Neural progenitor cell (in vitro differentiated cells): ENCODE data around the gene C1QTNF1. TPM values are rescaled to one million over a fixed set of nuclear protein-coding genes. Genes with fewer than 3 reads are reported as not detected.
A peak's percentile ranks its signal among the peaks of the same experiment; 100 is the strongest.

ENCODE experiments used
- DNase-seq: peaks from one replicate; pipeline ENCODE4 v3.0.0-alpha.2; 2016; ENCODE audit warnings: low spot score
- H2AFZ ChIP-seq: fragments of 200-600 bp; sonication (generic); replicated peaks from 2 replicates; pipeline ENCODE4 v1.6.1; 2016; ENCODE audit warnings: antibody characterized with exemption
- H3F3A ChIP-seq: fragments of 200-600 bp; sonication (generic); 2 replicates; pipeline ENCODE4 v1.6.1; 2016; ENCODE audit warnings: antibody characterized with exemption, low read depth
- H3K27ac ChIP-seq: fragments of 200-600 bp; sonication (generic); 2 replicates; pipeline ENCODE4 v1.5.1; 2016; ENCODE audit warnings: mild to moderate bottlenecking
- H3K27me3 ChIP-seq: fragments of 200-600 bp; sonication (generic); 2 replicates; pipeline ENCODE4 v1.6.1; 2016; ENCODE audit warnings: mild to moderate bottlenecking, moderate library complexity
- H3K36me3 ChIP-seq: fragments of 200-600 bp; sonication (generic); 2 replicates; pipeline ENCODE4 v1.5.1; 2016
- H3K4me1 ChIP-seq: fragments of 200-600 bp; sonication (generic); 2 replicates; pipeline ENCODE4 v1.6.1; 2016; ENCODE audit warnings: mixed run types
- H3K4me2 ChIP-seq: fragments of 200-600 bp; sonication (generic); 2 replicates; pipeline ENCODE4 v1.6.1; 2016
- H3K4me3 ChIP-seq: fragments of 200-600 bp; sonication (generic); 2 replicates; pipeline ENCODE4 v1.5.1; 2016
- H3K79me2 ChIP-seq: fragments of 200-600 bp; sonication (generic); 2 replicates; pipeline ENCODE4 v1.6.1; 2016; ENCODE audit warnings: low read depth
- H3K9ac ChIP-seq: fragments of 200-600 bp; sonication (generic); 2 replicates; pipeline ENCODE4 v1.6.1; 2016
- H3K9me3 ChIP-seq: fragments of 200-600 bp; sonication (generic); 2 replicates; pipeline ENCODE4 v1.5.1; 2016; ENCODE audit warnings: low read depth
- H4K20me1 ChIP-seq: fragments of 200-600 bp; sonication (generic); 2 replicates; pipeline ENCODE4 v1.6.1; 2016; ENCODE audit warnings: low read depth
- H3K27ac Mint-ChIP-seq: 3 replicates; pipeline ENCODE4 v1.8.0; 2021; ENCODE audit warnings: mixed read lengths
- H3K27me3 Mint-ChIP-seq: 2 replicates; pipeline ENCODE4 v1.8.0; 2022; ENCODE audit warnings: low read depth, mild to moderate bottlenecking, inconsistent platforms, moderate library complexity, mixed read lengths; ENCODE audit not compliant: insufficient read depth
- H3K36me3 Mint-ChIP-seq: 3 replicates; pipeline ENCODE4 v1.8.0; 2021; ENCODE audit warnings: mixed read lengths
- H3K4me1 Mint-ChIP-seq: 3 replicates; pipeline ENCODE4 v1.8.0; 2021; ENCODE audit warnings: mixed read lengths
- H3K4me3 Mint-ChIP-seq: 3 replicates; pipeline ENCODE4 v1.8.0; 2021; ENCODE audit warnings: mild to moderate bottlenecking, moderate library complexity, mixed read lengths
- H3K9me3 Mint-ChIP-seq: 3 replicates; pipeline ENCODE4 v1.8.0; 2020; ENCODE audit warnings: mixed read lengths
- EZH2 ChIP-seq: fragments of 200-600 bp; sonication (generic); IDR thresholded peaks from 2 replicates; pipeline ENCODE4 v1.6.1; 2017; ENCODE audit warnings: antibody characterized with exemption, mild to moderate bottlenecking, moderate library complexity
- EZH2phosphoT487 ChIP-seq: fragments of 200-600 bp; sonication (generic); IDR thresholded peaks from 2 replicates; pipeline ENCODE4 v1.6.1; 2017; ENCODE audit warnings: antibody characterized with exemption
- total RNA-seq: library from RNA; depleted of rRNA; stranded (reverse); fragments of >200 nt; gene quantifications from 2 replicates; pipeline ENCODE4 v1.2.3, GENCODE V29; 2015; ENCODE audit warnings: low replicate concordance
- TF ChIP-seq, protein P1 (sequence below): fragments of 200-600 bp; sonication (generic); IDR thresholded peaks from 2 replicates; pipeline ENCODE4 v1.5.1; 2017; ENCODE audit warnings: antibody characterized with exemption, mild to moderate bottlenecking

The C1QTNF1 gene
- total RNA-seq, 1 donor from 2014 or later = 1.4 TPM

GRCh38 chr17:78980624-78980972 is 43.4 kb upstream of the C1QTNF1 start:
- Mint-ChIP-seq H3K4me3 (no peak overlapping the region), H3K36me3 (no peaks in the 10 kb centered on the region), H3K27ac (no peak overlapping the region), H3K27me3 (no peaks in the 10 kb centered on the region), H3K4me1 (peaks cover 17% of the 10 kb centered on the region), H3K9me3 (no peaks in the 10 kb centered on the region)
- Histone ChIP-seq H3K27me3 (no peaks in the 10 kb centered on the region), H3K4me1 (peaks cover 24% of the 10 kb centered on the region), H3K9ac (no peak overlapping the region), H3K27ac (peak overlapping the region; percentile 27), H3K79me2 (peaks cover 13% of the 10 kb centered on the region), H4K20me1 (no peaks in the 10 kb centered on the region), H3K36me3 (no peaks in the 10 kb centered on the region), H3K4me2 (no peak overlapping the region), H3F3A (peaks cover 23% of the 10 kb centered on the region), H3K9me3 (no peaks in the 10 kb centered on the region), H3K4me3 (no peak overlapping the region), H2AFZ (no peak overlapping the region)
- TF ChIP-seq EZH2phosphoT487 = no peak
- TF ChIP-seq, protein P1, sequence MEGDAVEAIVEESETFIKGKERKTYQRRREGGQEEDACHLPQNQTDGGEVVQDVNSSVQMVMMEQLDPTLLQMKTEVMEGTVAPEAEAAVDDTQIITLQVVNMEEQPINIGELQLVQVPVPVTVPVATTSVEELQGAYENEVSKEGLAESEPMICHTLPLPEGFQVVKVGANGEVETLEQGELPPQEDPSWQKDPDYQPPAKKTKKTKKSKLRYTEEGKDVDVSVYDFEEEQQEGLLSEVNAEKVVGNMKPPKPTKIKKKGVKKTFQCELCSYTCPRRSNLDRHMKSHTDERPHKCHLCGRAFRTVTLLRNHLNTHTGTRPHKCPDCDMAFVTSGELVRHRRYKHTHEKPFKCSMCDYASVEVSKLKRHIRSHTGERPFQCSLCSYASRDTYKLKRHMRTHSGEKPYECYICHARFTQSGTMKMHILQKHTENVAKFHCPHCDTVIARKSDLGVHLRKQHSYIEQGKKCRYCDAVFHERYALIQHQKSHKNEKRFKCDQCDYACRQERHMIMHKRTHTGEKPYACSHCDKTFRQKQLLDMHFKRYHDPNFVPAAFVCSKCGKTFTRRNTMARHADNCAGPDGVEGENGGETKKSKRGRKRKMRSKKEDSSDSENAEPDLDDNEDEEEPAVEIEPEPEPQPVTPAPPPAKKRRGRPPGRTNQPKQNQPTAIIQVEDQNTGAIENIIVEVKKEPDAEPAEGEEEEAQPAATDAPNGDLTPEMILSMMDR = no peak
- TF ChIP-seq EZH2 = no peak
- DNase-seq = no peak

DNA sequence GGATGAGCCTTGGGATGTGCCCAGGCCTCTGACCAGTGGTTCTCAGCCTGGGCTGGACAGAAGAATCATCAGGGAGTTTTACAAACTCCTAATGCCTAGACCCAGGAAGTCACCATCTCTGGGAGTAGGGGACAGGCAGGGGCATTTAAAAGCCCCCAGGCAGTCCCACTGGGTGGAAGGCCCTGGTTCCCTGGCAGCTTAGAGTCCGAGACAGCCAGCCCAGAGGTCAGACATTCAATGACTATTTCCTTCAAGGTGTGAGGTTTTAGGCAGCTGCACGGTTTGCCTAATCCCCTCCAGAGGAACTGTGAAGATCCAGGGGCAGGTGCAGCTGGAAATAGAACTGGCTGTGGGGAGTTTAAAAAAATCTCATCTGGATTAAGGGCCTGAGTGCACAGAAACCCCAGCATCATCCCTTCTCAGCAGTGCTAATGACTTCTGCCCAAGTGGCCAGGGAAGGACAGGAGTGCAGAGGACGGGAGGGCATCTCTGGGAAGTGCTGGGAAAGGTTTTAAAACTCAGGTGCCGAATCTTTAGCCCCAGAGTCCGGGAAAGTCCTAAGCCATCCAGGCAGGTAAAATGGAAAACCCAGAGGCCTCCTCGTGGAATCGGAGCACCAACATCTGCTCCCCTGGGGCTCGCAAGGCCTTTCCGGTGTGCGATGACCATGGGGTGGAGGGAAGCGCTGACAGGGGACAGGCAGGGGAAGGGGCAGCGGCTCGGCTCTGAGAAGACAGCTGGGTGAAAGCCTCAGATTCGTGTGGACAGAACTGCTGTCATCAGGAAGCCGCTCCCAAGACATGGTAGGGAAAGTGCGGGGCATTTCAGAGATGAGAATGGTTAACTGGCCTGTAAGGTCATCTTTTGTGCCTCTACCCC is 42.7 kb upstream of the C1QTNF1 start:
- Histone ChIP-seq H3K79me2 (peaks cover 13% of the 10 kb centered on the region), H2AFZ (no peak overlapping the region), H3K4me1 (peaks cover 24% of the 10 kb centered on the region), H3K36me3 (no peaks in the 10 kb centered on the region), H3K4me3 (no peak overlapping the region), H3K9me3 (no peaks in the 10 kb centered on the region), H3K9ac (no peak overlapping the region), H3F3A (peaks cover 23% of the 10 kb centered on the region), H3K27ac (peak overlapping the region; percentile 27), H3K27me3 (peaks cover under 1% of the 10 kb centered on the region), H3K4me2 (no peak overlapping the region), H4K20me1 (no peaks in the 10 kb centered on the region)
- H3K27ac Mint-ChIP-seq = peak overlapping the region; percentile 60
- H3K9me3 Mint-ChIP-seq = no peaks in the 10 kb centered on the region
- peak; percentile 42 for DNase-seq
- H3K4me1 Mint-ChIP-seq = peaks cover 22% of the 10 kb centered on the region
- H3K36me3 Mint-ChIP-seq = no peaks in the 10 kb centered on the region
- H3K4me3 Mint-ChIP-seq = no peak overlapping the region
- TF ChIP-seq, protein P1 = no peak
- H3K27me3 Mint-ChIP-seq = no peaks in the 10 kb centered on the region

DNA sequence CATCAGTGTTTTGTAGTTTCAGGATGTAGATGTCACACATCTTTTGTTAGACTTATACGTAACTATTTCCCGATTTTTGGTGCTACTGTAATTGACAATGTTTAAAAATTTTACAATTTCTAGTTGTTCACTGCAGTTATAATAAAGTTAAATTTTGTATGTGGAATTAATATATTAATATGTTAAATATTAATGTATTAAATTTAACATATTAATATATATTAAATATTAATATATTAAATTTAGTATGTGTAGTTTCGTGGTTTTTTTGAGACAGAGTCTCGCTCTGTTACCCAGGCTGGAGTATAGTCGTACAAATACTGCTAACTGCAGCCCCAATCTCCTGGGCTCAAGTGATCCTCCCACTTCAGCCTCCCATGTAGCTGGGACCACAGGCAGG is 38.6 kb upstream of the C1QTNF1 start:
- Histone ChIP-seq H3K9me3 (no peaks in the 10 kb centered on the region), H3K79me2 (no peaks in the 10 kb centered on the region), H3K9ac (no peak overlapping the region), H3K27me3 (peaks cover 8% of the 10 kb centered on the region), H3K27ac (no peak overlapping the region), H3F3A (peaks cover 21% of the 10 kb centered on the region), H3K4me3 (no peak overlapping the region), H3K4me2 (no peak overlapping the region), H2AFZ (no peak overlapping the region), H3K36me3 (no peaks in the 10 kb centered on the region), H4K20me1 (no peaks in the 10 kb centered on the region), H3K4me1 (peaks cover 14% of the 10 kb centered on the region)
- Mint-ChIP-seq H3K27ac (no peak overlapping the region), H3K36me3 (peaks cover 8% of the 10 kb centered on the region), H3K4me3 (no peak overlapping the region), H3K27me3 (peaks cover 2% of the 10 kb centered on the region), H3K4me1 (peaks cover 21% of the 10 kb centered on the region), H3K9me3 (no peaks in the 10 kb centered on the region)
- no peak for DNase-seq
- TF ChIP-seq EZH2phosphoT487 (no peak), EZH2 (no peak)
- TF ChIP-seq, protein P1 = no peak
